ENCODE measurements around the gene MRPL28.
A peak's percentile ranks its signal among the peaks of the same experiment; 100 is the strongest.
"Not testable (repeated sequence)": the region's sequence is repeated elsewhere in the genome, so short reads cannot be mapped to it uniquely, and the experiment has no call there.

The MRPL28 gene

GRCh38 chr16:389352-389751 lies 19.0 kb upstream of the MRPL28 start:
- DNase-seq: no peak

GRCh38 chr16:387761-388666 lies 17.7 kb upstream of the MRPL28 start:
- not testable (repeated sequence) for DNase-seq

- no peak for DNase-seq
Measured at GRCh38 chr16:386641-387156, 16.4 kb upstream of the MRPL28 start.

GRCh38 chr16:383326-384051 lies 13.2 kb upstream of the MRPL28 start:
- peak; percentile 37 for DNase-seq

GRCh38 chr16:381789-382717 lies 11.7 kb upstream of the MRPL28 start, which contains the start of gene PGAP6:
TSS of gene PGAP6 (minus strand) at chr16:381978. CDS start at chr16:381821, 157 bp downstream.
- DNase-seq: peak; percentile 60

- DNase-seq: no peak
Measured at GRCh38 chr16:381012-381788, 10.9 kb upstream of the MRPL28 start.

GRCh38 chr16:380762-381011 lies 10.3 kb upstream of the MRPL28 start:
- no peak for DNase-seq

GRCh38 chr16:379961-380761 lies 9.8 kb upstream of the MRPL28 start:
- no peak for DNase-seq

- DNase-seq: no peak
Measured at GRCh38 chr16:379183-379960, 9.0 kb upstream of the MRPL28 start.

- DNase-seq: no peak
Measured at GRCh38 chr16:378821-379182, 8.5 kb upstream of the MRPL28 start.

GRCh38 chr16:378113-378820 lies 7.9 kb upstream of the MRPL28 start:
- not testable (repeated sequence) for DNase-seq

- no peak for DNase-seq
Measured at GRCh38 chr16:377419-377951, 7.1 kb upstream of the MRPL28 start.

GRCh38 chr16:376817-377418 lies 6.6 kb upstream of the MRPL28 start:
- no peak for DNase-seq

GRCh38 chr16:375927-376816 lies 5.8 kb upstream of the MRPL28 start:
- no peak for DNase-seq

GRCh38 chr16:375212-375611 lies 4.9 kb upstream of the MRPL28 start:
- no peak for DNase-seq

- no peak for DNase-seq
Measured at GRCh38 chr16:374616-374926, 4.2 kb upstream of the MRPL28 start.

GRCh38 chr16:373848-374615 lies 3.7 kb upstream of the MRPL28 start:
- no peak for DNase-seq

All from stimulated activated naive CD4-positive, alpha-beta T cell treated with Interleukin-2 at 50 U/mL for 16 hours (primary cell).